Pons (tissue), 1 donor: ENCODE data around the gene ZDHHC14.

Experiments
- DNase-seq: peaks from one replicate; pipeline ENCODE4 v3.0.0-alpha.2; 2016; ENCODE audit warnings: low spot score

The ZDHHC14 gene

DNA sequence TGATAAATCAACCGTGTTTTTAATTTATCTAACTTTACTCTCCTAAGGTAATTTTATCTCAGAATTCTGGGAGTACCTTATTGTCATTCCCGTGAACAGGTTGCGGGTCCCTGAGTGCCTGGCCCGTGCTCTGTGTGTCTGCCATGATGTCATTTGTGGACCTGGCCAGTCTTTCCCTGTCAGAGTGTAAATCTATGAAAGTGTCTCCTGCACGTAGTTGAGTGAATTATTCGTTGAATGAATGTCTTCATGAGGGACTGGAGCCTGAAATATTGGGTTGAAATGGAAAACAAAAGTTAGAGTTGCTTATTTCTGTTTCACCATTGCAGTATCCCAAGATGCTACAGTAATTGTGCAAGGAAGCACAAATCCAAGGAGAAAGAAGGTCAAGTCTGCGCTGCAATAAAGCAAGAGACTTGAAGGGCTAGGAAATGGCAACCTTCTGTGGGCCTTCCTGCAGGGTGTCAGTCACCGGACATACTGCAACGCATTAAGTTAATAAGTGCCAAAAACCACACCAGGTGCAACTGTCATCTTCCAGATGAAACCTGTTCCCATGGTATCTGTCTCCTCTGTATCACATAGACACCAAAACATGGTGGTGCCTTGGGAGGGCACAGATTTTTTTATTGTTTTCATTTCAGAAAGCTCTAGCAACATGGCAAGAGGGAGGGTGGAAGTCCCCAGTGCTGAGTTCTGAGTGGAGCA, 135.5 kb downstream of the ZDHHC14 start:
- DNase-seq, result no peak

DNA sequence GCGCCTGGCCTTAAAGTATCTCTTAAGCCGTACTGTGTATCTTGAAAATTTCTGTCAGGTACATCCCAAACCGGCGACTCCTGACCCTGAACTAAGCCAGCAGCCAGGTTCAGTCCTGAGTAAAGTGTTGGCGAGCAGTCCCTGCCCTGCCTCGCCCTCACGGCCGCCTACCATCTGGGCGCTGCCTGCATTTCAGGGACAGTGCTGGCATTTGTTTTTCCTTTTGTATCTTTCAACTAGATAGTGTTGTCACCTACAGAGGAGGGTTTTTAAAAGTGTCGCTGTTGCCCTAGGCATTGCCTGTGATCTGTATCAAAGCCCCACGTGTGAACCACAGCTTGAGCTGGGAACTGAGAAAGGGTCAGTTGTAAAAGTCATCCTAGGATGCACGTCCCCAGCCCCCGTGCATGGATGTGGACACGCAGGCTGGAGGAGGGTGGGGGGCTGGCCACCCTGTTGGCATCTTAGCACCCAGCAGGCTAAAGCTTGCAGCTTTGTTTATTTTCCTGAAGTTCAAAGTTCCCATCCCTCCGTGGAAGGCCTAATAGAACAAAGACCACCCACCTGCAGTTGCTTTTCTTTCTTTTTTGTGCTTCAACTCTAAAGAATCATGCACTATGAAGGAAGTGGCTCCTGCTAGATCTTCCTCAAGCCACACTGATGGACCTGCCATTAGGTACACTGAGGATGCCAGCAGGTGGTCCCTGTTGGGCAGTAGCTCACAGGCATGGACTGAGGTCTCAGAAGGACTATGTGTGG, 136.8 kb downstream of the ZDHHC14 start:
- DNase-seq, result no peak

DNA sequence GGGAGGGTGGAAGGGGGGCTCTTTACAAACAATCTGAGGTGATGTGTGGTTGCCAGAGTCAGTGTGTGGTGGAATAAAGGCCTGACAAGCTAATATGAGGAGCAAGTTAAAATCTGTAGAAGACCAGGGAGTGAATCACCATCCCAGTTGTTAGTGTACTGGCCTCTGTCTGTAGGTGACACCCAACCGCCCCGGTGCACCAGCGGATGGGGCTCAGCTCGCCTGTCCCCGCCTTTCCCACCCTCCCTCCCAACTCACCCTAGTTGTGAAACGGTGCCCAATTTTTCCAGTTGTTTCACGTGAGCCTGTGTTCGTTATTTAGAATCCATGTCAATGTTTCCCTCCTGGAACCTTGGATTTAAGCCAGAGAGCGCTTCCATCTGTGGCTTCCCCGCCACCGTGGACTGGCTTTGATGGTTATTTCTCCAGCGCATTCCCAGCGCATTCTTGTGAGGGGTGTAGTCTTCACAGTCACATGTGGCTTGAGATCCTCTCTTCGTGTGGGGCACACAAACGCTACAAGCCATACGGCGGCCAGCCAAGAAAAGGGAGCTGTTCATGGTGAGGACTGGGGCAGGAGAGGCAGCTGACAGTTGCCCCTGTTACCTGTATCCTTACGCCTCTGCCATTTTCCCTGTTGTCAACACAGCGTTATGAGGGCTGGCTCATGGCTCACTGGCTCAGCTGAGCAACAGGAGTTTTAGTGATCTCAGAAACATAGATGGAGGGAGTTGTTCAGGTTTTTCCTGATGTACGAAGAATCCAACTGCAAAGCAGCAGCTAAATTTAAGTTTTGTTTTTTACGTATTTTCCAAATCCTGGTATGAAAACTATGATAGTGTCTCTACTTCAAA, 137.6 kb downstream of the ZDHHC14 start:
- no peak for DNase-seq

DNA sequence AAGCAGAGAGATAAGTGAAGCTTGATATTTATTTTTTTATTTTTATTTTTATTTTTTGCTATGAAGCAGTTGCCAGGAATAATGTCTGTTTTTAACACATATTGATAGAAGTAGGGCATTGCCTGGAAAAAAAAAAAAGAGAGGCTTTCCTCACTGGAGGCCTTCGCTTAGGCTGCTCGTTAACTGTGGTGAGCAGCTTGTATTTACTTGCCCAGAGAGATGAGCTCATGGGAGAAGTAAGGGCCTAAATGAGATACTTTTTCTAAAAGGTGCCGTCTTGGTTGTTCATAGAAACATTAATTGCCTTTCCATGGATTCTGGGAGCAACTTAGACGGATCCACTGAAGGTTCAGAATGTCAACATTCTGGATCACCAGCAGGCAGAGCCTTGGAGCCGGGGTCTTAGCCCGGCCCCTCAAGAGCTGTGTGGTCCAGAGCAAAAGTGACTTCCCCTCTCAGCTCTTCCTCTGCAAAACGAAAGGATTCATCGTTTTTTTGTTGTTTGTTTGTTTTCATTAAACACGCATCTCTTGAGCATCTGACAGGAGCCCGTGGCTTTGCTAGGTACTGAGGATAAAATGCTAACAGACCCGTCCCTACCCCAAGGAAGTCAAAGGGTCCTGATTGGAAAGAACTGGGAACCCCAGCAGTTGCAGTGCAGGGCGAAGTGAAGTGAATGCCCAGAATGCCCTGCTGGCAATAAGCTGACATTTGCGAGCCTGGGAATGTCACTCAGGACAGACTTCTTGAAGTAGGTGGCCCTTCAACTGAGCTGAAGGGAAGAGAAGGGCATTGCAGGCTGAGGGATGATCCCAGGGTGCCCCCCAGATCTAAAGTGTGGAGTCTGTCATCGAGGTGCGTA, 138.5 kb downstream of the ZDHHC14 start:
- no peak for DNase-seq

DNA sequence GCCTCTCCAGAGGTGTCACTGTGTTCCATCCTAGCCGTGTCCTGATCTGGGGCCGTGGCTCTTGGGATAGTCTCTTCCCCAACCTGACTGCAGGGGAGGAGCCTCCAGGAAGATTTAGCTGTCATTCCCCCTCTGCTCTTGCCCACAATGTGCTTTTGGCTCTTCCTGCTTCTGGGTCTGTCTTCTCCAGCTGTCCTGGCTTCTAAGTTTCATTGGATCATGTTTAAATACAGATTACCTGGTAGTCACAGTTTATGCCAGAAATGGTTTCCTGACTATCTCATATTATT, 139.1 kb downstream of the ZDHHC14 start:
- no peak for DNase-seq

DNA sequence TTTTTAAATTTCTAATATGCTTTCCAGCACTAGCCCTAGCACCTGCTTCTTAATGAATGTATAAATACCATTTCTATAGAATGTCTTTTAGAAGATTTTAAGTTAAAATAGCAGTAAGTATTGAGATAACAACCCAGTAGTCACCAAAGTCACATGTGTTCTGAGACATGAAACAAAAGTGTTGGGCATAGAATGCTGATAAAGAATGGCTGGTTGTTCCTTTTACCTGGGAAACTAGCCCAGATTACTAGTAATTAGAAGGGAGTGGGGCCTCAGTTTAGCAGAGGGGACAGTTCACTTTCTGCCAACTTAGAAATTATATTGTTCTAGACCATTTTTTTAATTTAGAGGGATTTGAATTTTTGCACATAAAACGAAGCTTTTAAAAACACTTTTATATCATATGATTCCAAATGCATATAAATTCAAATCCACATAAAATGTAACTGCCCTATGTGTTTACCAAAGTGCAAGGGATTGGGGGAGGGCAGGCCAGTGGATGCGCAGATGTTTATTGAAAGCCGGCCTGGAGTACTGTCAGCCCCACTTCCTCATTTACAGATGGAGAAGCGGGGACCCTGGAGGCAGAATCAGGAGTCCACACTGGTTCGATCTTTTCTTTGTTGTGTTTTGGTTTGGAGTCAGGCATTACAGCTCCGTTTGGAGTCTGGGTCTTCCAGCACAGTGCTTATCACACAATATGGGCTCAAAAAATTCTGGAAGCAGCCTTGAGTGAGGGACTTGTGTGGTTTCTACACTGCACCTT, 139.8 kb downstream of the ZDHHC14 start:
- DNase-seq, result no peak

DNA sequence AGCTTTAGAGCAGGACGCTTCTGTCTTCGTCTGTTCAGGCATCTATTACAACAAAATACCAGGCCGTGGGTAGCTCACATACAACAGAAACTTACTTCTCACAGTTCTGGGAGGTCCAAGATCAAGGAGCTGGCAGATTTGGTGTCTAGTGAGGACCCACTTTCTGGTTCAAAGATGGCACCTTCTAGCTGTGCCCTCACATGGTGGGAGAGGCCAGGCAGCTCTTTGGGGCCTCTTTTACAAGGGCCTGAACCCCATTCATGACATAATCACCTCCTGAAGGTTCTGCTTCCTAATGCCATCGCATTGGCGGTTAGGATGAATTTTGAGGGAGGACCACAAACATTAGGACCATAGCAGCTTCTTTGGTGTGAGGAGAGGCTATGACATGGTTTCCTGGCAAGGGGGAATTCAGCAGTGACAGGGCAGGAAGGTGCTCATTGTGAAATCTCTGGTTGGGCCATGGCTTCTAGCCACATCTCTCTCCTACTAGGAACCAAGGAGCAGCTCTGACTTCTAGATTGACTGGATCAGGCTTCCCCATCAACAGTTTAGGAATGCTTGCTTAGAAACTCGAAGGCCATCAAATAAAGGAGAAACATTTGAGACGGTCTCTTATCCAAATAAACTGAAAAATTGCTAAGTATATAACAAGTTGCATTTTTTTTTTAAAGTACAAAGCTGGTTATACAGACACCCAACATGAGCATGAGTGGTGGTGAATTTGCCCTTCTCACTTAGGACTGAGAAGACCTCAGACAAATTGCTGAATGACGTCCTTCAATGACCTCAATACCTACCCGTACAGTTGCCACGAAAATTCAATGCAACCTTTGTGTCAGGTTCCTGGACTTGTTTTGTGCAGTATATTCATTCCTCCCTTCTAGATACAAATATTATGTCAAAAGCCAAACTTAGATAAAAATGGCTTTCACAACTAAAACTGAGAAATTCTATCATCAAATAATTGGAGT, 140.7 kb downstream of the ZDHHC14 start:
- no peak for DNase-seq

DNA sequence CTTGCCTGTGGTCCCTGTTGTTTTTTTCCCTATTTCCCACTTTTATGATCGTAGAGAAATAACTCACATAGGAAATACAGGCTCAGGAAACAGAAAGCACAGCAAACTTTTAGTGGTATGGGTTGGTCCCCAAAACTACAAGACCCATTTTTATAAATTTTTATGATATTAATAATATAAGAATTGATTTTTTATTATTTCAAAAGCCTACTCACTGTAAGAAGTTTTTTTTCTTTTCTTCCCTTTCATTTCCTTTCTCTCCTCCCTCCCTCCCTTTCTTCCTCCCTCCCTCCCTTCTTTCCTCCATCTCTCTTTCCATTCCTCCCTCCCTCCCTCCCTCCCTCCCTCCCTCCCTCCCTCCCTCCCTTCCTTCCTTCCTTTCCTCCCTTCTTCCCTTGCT, 141.5 kb downstream of the ZDHHC14 start:
- DNase-seq, result no peak

DNA sequence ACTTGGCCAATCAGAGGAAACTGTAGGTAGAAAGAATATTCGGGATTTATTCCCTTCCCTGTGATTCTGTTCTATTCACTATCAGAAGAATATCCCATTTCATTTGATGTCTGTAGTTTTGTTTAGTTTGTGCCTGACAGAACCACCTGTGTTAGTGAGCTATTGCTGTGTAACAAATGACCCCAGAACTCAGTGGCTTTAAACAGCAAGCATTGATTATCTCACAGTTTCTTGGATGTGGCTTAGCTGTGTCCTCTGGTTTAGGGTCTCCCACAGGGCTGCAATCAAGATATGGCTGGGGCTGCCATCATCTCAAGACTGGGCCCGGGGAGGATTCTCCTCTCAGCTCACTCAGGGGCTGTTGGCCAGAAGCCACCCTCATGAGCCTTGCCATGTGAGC, 143.7 kb downstream of the ZDHHC14 start:
- DNase-seq, result no peak

DNA sequence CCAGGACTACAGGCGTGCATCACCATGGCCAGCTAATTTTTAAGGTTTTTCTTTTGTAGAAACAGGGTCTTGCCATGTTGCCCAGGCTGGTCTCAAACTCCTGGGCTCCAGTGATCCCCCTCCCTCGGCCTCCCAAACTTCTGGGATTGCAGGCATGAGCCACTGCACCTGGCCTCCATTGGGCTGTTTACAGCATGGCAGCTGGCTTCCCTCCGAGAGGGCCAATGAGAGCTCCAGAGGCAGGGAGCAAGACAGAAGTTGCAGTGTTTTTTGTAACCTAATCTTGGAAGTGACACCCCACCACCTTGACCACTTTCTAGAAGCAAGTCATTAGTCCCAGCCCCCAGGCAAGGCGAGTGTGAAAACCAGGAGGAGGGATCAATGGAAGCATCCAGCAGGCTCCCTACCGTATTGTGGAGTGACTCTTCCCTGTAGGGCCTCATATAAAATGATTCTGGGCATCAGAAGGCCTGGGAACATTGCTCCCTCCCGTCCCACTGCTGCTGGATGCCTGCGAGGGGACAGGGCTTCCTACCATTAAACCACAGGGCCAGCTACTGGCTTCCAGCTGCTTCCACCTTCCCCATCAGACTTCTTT, 144.4 kb downstream of the ZDHHC14 start:
- DNase-seq, result no peak

DNA sequence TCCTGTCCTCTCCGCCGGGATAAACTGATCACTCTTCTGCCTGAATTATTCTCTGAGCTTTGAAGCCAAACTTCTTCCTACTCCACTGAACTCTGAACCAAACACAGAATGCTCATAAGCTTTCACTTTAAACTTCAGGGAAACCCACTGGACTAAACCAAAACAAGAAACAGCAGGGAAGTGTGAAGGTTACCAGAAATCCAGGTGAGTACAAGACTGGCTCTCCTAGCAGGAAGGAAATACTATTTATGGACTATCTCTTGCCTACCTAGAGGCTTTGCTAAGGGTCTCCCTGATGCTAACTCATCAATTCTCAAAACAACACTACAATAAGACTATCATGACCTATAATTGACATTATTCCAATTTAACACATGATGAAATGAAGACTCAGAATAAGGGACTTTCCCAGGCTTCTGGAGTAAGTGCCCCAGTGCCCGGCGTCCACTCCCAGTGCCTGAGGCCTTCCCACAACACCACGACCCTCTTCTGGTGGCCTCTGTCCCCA, 145.0 kb downstream of the ZDHHC14 start:
- DNase-seq, result no peak

DNA sequence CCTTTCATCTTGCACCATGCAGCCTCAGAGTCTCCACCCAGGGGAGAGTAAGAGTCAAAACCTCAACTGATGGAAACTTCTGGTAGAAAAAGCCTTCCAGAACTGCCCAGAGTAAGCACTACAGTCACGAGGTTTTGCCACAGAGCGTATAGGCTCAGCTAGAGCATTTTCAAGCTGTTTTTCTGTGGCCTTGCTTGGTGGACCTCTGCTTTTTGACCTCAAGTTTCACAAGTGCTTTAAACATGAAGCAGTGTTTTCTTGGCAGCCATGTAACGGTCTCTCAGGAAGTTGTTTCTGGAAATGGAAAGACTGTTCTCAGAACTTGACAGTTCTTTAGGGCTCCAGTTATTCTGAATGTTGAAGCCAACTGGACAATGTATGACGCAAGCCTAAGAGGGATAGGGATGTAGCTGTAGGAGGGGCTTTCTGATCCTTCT, 146.5 kb downstream of the ZDHHC14 start:
- peak; percentile 62 for DNase-seq

DNA sequence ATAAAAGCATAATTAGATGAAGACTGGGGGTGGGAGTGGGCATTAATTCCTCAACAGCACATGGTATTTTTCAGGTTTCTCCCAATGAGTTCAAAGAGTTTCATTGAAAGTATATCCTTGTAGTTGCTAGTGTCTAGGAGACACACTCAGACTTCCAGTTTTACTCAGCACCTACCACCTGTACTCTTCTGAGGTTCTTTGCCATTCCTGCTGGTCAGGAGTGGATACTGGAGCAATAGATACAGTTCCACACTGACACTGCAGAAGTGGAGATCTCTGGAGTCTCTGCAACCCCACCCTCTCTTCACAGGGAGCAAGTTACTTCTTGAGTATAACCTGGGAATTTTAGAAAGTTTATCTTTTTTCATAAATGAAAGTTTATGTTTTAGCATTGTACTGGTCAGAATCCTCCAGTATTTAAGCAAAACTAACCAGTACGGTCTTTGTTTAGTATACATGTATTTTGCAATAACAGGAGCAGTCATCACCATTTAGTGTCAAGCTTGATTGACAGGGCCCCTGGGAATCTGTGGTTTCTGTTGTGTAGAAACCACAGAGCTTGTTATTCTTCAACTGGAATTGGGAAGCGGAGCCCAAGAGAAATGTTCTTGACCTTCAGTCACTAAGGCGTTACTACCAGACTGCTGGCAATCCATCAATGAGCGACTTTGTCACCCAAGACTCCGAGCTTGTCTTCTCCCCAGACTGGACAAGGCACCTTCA, 148.1 kb downstream of the ZDHHC14 start:
- DNase-seq, result peak; percentile 61

DNA sequence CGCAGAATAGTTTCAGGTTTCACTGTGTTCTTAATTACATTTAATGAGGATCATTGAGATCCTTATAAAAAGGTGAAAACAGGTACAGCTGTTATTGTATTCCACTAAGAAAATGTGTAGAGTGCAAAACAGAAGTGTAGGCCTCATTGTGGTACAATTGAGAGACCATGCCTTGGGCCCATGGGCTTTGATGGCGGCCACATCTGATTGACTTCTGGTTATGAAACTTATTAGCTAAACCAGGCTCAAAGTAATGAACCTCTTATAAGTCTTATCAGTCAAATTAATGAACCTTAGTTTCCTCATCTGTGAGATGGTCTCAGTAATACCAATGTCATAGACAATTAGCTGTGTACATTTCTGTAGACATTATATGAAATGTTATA, 148.7 kb downstream of the ZDHHC14 start:
- DNase-seq, result no peak

DNA sequence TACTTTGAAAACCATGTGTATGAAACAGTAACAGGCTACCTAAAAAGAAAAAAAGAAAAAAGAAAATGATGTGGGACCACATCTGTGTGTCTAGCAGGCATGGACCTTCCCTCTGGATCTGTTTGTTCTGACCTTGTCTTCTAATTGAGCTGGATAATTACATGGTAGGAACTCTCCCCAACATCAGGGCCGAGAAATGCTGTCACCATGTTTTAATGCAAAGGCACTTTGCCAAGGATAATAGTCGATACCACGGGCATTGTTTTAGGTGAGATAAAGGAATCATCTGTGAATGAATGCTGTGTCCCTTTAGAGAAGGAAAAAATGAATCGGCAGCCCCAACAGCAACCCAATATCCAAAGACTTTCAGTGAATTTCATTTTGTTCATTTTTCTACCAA, 149.1 kb downstream of the ZDHHC14 start:
- DNase-seq, result no peak

DNA sequence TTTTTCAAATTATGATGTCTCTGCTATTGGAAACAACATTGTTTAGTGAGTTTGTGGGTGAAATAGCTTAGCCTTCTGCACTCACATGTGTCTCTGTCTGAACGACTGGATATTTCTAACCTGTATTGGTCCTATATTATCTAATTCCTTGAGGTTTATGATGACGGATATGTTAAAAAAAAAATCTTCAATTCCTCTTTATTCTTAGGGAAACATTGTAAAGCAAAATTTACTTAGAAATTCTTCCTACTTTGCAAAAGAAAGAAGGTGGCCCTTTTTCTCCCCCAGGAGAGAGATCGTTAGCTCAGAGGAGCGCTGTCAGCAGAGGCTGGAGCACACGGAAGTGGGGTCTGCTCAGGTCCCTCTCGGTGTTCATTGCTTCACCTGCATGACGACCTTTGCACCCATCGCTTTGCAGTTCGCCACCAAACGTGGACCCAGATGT, 149.8 kb downstream of the ZDHHC14 start:
- DNase-seq, result no peak

DNA sequence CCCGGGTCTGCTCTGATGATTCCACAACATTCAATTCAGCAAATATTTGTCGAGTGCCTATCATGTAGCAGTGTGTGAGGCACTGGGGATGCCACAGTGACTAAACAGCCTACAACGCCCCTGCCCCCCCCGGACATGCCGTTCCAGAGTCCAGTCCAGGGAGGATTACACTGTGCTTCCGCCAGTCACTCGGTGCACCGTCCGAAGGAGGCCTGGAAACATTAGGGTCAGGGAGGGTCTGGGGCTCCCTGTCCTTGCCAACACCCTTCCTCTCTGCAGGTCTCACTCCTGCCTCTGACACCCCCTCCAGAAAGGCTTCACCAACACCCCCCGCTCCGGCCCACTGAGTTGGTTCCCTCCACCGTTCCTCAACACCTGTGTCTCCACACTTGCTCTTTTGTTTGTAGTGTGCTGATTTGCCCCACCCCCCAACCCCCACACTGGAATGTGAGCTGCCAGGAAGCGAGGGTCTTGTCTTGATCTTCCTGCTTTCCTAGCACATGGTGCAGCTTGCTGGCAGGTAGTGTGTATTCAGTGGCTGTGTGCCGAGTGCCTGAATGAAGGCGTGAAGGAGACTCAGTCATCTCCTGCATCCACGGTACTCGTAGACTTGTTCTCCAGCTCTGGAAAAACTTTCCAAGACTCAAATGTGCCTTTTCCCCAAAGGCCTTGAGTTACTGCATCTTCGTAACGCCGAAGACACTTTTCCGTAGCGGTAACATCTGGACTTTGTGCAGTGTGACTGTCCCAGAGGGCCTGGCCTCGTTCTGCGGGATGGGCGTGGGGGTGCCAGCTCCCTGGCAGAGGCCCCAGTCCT, 150.4 kb downstream of the ZDHHC14 start:
- DNase-seq, result no peak

DNA sequence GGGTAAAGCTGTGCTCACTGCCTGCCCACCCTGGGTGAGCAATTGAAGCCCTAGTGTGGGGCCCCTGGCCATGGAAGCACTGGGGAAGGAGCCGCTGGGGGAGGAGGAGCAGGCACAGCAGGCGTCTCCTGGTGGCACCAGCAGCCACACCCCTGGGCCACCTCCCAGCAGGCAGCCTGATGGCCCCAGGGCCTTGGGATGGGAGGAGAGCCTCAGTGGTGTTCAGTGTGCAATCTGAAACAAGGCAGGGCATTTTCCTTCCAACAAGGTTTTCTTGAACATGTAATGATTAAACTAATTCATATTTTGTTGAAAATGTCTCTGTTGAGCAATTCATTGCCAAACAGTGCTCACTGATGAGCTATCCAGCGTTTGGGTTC, 151.0 kb downstream of the ZDHHC14 start:
- no peak for DNase-seq
